ENCODE measurements around the gene ZSCAN22.

DNA sequence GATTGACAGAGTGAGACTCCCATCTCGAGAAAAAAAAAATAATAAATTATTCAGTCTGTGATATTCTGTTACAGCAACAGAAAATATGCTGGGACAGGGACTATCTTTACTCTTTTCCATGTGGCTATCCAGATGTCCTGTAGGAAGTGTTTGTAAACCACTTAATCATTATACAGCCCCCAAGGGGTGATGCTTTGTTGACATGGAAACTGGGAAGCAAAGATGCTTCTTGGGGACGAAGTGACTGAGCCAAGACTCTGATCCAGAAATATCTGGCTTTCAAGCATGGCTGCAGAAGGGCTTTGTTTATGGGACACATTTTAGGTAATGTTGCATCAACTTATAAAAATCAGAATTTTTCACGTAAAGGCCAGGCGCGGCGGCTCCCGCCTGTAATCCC is 42.6 kb upstream of the ZSCAN22 start:
- TF ChIP-seq, protein P1, sequence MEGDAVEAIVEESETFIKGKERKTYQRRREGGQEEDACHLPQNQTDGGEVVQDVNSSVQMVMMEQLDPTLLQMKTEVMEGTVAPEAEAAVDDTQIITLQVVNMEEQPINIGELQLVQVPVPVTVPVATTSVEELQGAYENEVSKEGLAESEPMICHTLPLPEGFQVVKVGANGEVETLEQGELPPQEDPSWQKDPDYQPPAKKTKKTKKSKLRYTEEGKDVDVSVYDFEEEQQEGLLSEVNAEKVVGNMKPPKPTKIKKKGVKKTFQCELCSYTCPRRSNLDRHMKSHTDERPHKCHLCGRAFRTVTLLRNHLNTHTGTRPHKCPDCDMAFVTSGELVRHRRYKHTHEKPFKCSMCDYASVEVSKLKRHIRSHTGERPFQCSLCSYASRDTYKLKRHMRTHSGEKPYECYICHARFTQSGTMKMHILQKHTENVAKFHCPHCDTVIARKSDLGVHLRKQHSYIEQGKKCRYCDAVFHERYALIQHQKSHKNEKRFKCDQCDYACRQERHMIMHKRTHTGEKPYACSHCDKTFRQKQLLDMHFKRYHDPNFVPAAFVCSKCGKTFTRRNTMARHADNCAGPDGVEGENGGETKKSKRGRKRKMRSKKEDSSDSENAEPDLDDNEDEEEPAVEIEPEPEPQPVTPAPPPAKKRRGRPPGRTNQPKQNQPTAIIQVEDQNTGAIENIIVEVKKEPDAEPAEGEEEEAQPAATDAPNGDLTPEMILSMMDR (IDR thresholded peaks at IDR 0.05), result no peak
- no peak for TF ChIP-seq POLR2AphosphoS5 (IDR thresholded peaks at IDR 0.05)
